Fibroblast of skin of scalp (primary cell): Measurements from ENCODE around the gene GNAO1. TPM values are rescaled to one million over a fixed set of nuclear protein-coding genes. Genes with fewer than 3 reads are reported as not detected.

Source experiments
- DNase-seq: peaks from one replicate; pipeline ENCODE4 v3.0.0-alpha.2; 2013
- polyA plus RNA-seq, 2 experiments: library from polyadenylated mRNA; unstranded; fragments of 120-200 nt; gene quantifications; one replicate each; pipeline ENCODE4 v1.2.1, GENCODE V29; 2013; ENCODE audit not compliant: insufficient read length in 2 of 2

The GNAO1 gene
- 5.6 TPM for polyA plus RNA-seq (2013, experiment 1 of 2; ENCODE audit: insufficient read length)
- 5.6 TPM for polyA plus RNA-seq (2013, experiment 2 of 2; ENCODE audit: insufficient read length)

DNA sequence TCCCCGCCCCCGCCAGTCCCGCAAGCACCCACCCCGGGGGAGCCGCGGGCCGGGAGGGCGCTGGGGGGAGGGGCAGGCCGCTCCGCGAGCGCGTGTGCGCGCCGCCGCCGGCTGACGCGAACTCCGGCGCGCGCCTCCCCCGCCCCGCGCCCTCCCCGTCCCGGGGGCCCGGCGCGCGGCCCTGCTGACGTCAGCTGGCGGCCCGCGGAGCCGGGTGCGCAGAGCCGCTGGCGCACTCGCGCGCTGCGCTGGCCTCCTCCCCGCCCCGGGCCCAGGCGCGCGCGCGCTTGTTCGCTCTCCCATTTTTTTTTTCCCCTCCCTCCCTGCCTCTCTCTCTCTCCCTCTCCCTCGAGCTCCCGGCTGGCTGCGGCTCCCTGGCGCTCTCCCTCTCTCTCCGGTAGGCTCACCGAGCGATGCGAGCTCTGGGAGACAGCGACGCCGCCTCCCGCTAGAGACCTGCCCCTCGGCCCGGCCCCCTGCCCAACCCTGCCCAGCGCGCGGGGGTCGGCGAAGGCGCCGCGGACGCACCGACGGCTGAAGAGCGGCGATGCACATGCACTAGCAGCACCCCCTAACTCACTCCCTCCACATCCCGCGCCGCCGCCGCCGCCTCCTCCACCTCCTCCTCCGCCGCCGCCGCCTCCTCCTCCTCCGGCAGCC, at the start of gene GNAO1:
Gene GNAO1, plus strand, starts transcription at position 334 of the 660 bp plus-strand sequence. CDS start 747 bp downstream, outside the sequence.
- peak; percentile 78 for DNase-seq

DNA sequence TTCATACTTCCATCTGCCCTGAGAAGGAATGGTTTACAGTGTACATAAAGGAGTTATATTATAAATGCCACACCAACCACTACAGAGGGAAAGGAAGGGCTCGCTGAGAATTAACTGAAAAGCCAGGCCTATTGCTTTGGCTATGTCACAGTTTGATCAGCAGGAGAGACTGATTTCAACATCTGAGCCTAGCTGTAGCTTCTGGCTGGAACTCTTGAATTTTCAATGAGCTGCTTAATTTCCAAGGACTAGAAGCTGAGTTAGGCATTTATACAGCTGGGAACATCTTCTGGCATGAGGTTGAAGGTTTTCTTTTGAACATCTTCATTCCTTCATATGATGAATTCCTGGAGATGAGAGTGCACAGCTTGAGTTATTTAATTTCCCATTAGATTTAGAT, 47.6 kb upstream of the GNAO1 start:
- DNase-seq, result no peak

DNA sequence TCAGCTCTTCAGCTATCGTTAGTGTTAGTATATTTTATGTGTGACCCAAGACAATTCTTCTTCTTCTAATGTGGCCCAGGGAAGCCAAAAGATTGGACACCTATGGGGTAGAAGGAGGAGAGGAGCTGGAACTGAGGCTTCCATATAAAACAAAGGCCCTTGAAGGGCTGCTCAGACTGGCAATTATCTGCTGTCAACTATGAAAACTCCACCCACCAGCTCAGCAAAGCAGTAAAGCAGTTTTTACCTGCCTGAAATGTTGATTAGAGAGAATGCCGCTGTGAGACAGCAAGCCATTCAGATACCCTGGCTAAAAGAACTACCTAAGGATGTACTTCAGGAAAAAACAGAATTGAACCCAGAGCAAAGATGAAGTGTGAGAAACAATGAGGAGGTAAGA, 45.9 kb upstream of the GNAO1 start:
- DNase-seq, result no peak

DNA sequence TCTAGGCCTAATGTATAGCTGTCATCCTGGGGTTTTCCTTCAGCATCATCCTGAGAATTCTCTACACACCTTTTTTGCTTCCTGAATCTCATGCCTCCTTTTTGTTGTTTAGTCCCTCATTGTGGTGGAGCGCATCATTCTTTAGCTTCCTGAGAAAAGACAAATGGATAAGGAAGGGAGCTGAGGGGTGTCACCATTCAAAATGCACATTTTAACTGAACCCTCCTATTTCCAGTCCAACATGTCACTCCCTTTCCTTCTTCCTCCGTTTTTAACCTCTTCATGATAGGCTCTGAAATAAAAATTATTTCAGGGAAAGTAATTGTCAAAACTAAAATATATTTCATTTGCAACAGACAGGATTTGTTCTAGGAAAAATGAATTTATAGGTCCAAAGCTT, 39.7 kb upstream of the GNAO1 start:
- DNase-seq, result no peak

DNA sequence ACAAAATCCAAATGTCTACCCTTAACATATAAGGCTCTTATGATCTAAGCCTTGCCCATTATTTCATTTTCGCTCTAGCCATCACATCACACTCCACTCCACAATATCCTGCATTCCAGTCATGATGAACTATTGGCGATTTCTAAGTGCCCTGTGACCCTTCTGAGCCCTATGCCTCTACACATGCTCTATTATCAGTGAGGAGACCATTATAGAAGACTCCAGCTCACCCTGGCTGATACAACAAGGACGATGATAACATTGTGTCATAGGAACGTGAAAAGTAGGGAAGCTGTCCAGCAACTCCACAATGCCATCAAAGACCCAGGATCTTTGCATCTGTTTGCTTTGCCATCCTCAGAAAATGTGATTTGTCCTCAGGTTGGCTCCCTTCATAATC, 29.6 kb upstream of the GNAO1 start:
- no peak for DNase-seq

DNA sequence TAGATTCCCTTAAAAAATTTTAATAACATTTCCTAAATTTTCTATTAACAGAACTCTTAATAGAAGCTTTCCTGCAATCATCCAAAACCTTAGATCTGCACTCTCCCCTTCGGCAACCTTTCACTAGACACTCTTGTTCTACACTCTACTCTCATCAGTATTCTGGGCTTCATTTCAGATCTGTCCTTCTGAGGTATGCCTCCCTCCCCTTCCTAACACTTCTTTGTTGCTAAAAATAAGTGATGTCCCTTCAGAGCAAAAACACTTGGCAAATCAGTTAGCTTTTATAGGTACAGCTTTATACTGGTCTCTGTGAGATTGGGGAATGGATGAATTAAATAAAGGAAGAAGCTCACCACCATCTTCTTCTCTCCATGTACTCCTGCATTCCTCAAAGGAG, 28.2 kb upstream of the GNAO1 start:
- no peak for DNase-seq

DNA sequence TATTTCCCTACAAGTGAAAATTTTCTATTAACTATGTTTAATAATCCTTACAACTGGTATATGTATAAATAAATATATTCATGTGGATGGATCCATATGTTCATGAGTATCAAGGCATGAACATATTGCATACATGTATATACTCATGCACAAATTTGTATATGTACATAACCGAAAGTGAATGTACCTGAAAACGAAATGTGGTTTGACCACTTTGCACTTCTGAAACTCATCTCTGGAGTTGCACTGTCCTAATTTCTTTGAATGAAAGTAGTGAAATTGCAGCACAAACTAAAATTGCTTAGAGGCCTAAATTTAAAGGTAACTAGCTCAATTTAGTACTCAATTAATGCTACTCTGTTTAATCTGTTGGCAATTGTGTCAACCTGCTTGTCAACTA, 27.4 kb upstream of the GNAO1 start:
- no peak for DNase-seq

DNA sequence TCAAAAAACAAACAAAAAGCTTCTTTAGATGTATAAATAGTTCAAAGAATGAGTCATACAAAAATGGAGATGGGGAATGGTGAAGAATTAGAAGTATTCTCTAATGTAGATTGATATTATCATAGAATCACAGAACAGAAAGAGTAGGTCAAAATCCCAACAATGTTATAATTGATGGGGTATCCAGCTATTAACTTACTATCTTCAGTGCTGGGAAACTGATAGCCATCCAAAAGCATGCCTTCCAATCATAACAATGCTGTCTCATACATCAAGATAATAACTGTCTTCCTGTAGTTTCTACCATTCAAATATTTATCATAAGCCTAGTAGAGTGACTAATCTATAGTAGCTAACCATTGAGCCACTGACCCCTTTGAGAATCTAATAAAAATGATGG, 26.7 kb upstream of the GNAO1 start:
- no peak for DNase-seq

DNA sequence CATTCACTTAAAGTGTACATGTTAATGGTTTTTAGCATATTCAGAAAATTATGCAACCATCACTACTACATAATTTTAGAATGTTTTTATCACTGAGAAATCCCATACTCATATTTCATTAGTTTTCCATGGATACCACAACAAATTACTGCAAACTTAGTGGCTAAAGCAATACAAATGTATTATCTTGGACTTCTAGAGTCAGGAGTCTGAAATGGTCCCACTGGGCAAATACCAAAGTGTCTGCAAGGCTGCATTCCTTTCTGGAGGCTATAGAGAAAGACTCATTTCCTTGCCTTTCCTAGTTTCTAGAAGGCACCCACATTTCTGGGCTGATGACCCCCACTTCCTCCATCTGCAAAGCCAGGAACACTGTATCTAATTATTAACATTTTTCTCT, 16.9 kb upstream of the GNAO1 start:
- DNase-seq, result peak; percentile 8

DNA sequence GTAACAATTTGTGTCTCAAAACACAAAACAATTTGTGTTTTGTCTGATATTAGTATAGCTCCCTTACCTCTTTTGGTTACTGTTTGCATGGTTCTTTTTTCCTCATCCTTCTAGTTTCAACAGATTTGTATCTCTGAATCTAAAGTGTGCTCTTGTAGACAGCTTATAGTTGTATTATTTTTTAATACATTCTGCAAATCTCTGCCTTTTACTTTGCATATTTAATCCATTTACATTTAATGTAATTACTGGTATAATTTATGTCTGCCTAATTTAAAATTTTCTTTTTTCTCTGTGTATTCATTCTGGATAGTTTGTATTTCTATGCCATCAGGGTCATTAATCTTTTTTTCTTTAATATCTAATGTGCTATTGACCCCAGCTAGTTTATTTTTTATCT, 9.9 kb upstream of the GNAO1 start:
- DNase-seq, result no peak

DNA sequence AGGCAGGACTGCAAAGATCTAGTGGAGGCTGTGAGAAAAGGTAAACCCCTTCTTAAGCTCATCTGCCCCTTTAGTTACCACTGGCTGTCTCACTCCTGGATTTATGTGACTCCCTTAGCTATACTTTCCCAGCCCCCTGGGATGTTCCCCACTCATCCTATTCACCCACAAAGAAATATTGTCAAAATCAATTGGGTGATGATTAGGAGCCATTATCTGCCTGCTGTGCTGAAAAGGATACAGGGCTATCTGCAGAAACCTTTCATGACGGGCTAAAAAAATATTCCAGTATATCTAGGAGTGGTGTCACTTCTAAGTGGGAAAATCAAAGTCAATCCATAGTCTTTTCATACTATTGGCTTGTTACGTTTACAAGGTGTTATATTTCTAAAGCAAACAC, 8.0 kb upstream of the GNAO1 start:
- no peak for DNase-seq

DNA sequence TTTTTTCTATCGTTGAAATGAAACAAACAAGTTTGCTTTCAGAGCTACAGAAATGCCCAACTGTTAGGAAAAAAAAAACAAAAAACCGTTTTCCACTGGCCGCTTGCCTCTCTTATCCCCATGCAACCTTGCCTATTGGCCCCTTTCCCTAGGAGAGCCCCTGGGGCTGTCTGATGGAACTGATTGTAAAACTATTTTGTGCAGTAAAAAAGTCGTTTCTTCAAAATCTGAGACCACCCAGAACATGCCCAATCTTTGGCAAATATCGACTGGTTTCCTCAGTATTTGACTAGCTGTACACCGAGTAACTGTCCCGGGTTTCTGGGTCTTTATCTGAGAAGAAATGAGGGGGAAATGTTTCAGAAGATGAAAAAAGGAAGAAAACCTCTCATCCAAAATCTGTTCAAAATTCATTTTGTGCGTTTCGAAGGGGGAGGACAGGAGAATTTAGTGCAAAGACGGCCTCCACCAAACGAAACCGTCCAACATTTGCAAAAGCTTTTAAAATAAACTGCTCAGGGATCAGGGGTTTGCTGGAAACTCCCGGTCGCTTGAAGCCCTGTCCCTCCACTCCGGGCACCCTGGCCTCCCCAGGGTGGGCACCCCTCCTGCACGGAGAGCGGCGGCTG, 1.1 kb upstream of the GNAO1 start:
- no peak for DNase-seq

DNA sequence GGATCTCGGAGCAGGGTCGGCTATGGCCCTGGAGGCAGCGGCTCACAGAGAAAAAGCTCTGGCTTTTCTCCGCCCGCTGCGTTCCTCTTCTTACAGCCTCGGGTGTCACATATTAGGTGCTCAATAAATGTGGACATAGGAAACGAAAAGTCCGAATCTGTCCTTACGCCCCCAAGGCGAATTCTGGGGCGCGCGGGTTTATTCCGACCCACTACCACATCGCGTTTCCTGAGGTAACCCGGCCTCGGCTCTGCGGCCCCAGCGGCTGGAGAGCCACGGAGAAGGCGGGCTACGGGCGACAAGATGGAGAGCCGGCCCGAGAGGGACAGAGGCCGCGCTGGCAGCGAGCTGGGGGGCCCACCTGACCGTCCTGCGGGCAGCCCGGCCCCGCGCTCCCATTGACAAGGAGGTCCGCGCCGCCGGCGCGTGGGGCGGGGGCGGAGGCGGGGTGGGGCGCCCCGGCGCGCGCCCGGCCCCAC, 573 bp upstream of the GNAO1 start:
- peak; percentile 14 for DNase-seq

DNA sequence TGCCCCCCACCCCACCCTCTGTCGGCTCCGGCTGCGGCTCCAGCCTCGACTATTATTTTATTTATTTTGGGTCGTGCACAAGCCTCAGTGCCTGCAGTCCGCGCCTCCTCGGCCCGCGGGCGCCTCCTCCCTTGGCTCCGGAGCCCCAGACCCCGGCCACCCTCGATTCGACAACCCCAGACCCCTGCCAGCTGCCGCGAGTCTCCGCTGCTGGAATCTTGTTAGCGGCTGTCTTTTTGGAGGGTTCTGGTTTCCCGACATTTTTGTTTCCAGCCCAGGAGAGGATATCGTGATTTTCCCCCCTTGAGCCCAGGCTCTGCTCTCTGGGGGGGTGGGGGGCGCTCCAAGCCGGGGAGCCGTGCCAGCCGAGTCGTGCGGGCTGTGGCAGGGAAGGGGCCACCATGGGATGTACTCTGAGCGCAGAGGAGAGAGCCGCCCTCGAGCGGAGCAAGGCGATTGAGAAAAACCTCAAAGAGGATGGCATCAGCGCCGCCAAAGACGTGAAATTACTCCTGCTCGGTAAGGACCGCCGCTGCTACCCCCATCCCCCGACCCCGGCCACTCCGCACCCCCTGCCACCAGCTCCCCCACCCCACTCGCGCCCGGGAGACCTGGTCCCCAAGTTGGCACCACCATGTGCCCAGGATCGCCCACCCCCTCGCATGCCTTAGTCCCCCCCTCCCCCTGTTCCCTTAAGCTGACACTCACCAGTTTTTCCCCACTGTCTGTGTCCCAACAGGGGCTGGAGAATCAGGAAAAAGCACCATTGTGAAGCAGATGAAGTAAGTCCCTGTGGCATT, 746 bp downstream of the GNAO1 start:
- no peak for DNase-seq

DNA sequence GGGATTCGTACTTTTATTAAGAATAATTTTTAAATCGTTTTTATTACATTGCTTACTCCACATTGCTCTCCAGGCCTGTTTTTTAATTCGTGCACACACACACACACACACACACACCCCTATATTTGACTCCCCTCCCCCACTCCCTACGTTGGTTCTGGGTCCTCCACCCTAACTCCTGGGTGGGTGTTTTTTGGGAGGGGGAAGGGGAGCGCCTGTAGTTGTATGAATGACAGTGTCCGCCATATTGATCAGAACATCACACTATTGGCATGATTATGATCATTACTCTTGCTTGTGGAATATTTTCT, 1.3 kb downstream of the GNAO1 start:
- no peak for DNase-seq

DNA sequence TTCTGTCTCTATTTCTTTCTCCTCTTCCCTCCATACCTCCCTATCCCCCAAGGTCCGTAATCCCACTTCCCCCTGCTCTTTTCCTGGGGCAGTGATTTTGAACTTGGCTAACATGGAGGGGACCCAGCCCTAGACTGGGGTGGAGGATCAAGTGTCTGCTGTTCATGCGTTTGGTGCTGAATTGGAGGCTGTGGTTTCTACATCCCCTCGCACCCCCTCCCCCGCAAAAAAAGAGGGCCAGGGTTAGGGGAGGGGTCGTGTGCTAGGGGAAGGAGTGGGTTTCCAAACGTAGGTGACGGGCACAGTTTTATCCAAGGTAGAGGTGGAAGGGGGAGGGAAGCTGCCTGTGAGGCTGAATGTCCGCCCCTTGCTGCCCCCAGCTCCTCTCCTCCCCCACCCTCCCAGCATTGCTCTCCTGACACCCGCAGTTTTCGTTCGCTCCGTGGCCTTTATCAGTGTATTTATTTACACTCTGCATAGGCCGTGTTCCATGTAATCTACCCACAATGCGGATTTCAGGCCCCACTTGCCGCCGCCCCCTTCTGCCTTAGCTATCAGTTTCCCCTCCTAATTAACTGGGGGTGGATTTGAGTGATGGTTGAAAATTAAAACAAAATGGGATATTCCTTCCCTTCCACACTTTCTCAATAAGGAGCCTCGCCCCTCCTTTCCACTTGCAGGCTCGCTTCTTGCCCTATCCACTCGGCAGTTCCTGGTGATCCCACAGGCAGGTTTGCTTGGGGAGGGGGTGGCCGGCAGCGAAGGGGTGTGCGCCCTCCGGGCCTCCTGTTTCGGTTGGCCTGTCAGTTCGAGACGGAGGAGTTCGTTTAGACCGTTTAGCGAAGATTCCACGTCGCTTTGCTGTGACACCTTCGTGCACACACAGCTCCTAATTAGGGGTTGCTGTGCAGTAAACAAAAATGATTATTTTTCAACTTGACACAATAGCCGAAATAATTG, 2.0 kb downstream of the GNAO1 start:
- DNase-seq, result no peak

DNA sequence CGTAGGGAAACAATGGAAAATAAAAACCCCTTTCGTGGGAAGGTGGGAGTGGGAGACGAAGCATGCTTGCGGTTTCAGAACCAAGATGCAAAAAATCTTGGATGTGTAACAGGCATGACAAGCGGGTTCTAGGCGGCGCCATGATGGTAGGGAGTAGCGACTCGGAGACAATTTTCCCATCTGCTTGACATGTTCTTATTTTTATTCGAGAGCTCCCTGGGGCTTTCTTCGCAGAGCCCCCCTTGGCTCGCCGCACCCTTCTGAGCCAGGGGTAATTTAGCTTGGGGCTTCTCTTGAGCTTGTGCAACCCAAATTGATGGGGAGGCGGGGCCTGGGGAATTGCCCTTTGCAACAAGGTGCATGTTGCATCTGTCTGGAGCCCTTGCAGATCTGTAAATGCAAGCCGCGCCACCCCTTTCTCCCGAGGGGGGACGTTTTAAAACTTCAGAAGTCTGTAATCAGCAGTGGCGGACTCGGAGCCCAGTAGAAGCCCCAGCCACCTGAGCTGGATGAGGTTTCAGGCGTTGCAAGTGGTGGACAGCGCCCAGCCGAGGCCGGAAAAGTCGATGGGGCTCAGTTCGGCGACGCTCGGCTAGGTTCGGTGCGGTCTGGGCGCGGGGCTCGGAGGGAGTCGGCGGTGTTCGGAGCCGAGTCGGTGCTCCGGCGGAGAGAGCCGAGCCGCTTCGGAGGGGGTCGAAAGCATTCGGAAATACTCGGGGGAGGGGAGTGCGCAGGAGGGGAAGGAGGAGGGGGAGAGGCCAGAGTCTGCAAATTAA, 2.9 kb downstream of the GNAO1 start:
- DNase-seq, result peak; percentile 69

DNA sequence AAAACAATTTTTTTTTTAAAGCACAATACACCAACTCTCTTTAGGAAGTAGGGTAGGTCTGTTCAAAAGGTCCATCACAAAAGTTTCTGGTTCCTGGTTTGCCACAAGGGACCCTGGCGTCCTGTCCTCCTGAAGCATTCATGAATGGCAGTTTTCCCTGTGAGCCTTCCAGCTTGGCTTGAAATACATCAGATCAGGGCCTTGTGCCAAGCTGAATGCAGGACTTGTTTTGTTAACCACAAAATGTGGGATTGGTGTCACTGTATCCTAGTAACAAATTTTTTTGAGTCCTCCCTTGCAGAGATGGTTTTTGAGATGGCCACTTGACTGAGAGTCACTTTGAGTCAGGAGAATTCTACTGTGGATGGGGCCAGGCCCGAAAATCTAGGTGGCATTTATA, 3.9 kb downstream of the GNAO1 start:
- DNase-seq, result peak; percentile 62

DNA sequence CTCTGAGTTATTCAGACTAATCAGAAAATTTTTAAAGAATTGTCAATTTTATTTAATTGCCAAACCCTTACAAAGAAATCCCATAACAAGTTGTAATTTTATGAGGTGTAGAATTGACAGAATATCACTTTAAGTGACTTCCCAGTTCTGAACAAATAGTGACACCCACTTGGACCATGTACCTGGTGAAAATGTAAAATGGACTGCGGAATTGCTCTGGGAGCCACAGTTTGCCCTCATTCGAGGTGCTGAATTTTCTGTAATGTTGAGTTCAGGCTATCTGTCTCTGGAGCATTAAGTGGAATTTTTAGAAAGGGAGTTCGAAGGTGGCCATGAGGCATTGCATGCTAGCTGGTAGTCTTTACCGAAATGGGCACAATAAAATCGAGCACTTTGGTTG, 5.1 kb downstream of the GNAO1 start:
- DNase-seq, result no peak

DNA sequence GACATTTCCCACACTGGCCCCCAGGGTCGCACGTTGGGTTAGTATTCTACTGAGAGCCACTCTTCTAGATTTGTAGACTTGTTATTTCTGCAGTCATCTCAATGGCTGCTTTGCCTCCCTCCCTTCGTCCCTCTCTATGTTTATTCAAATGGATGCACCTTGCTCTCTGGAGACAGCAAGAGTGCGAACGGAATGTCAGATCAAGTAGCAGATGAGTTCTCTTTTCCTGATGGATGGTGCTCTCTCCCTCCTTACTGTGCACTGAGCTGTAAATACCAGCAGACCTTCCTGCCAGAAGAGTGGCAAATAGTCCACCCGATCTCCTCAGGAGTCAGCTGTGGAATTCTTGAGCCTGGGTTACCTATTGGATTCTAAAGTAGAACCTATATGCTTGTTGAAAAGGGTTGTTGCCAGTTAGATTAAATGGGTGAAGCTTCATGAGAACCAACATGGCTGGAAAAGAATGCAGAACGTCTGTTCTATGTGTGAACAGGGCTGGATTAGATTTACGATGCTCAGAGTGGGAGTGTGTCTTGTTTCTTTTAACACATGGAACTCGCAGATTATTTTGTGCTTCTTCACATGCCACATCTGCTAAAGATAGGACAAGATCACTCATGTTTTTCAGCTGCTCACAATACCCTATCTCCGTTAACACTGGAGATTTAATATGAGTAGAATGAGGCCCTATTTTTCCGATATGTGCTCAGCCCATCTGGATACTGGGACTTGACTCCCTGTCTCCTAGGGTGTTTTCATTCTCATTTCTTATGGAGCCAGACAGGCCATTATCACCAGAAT, 6.1 kb downstream of the GNAO1 start:
- no peak for DNase-seq
